Epithelial cell of esophagus (primary cell): Measurements from ENCODE around the gene CROCC.

Experiments
- DNase-seq: peaks from one replicate; pipeline ENCODE4 v3.0.0; 2010; ENCODE audit warnings: low read depth
- H3K4me3 ChIP-seq: 2 replicates; pipeline ENCODE4 v1.5.1; 2011; ENCODE audit warnings: mild to moderate bottlenecking, low read length, control low read depth
- CTCF ChIP-seq: IDR thresholded peaks from 2 replicates; pipeline ENCODE4 v1.5.1; 2011; ENCODE audit warnings: low read depth, mild to moderate bottlenecking, low read length, control low read depth, inconsistent platforms; ENCODE audit not compliant: insufficient read depth; ENCODE audit errors: missing control alignments

CROCC gene

GRCh38 chr1:16965486-16966067, 43.8 kb downstream of the CROCC start:
- no peak for DNase-seq
- TF ChIP-seq CTCF: no peak
- H3K4me3 ChIP-seq: no peak overlapping the region

- no peak for DNase-seq
- no peak for TF ChIP-seq CTCF
These were observed 44.6 kb downstream of the CROCC start for GRCh38 chr1:16966282-16966681.

GRCh38 chr1:16967095-16967575, 45.4 kb downstream of the CROCC start:
- no peak overlapping the region for H3K4me3 ChIP-seq
- no peak for TF ChIP-seq CTCF
- no peak for DNase-seq

More at GRCh38 chr1:16966282-16966681, 44.6 kb downstream of the CROCC start:
- H3K4me3 ChIP-seq: no peak overlapping the region

GRCh38 chr1:16967962-16968361, 46.2 kb downstream of the CROCC start:
- H3K4me3 ChIP-seq: no peak overlapping the region
- DNase-seq: no peak
- no peak for TF ChIP-seq CTCF

- no peak for DNase-seq
- no peak for TF ChIP-seq CTCF
- H3K4me3 ChIP-seq: no peak overlapping the region
These were observed 46.6 kb downstream of the CROCC start for GRCh38 chr1:16968372-16968771.

- DNase-seq: no peak
- H3K4me3 ChIP-seq: no peak overlapping the region
- no peak for TF ChIP-seq CTCF
These were observed 47.4 kb downstream of the CROCC start for GRCh38 chr1:16969057-16969611.

- no peak for TF ChIP-seq CTCF
- no peak for DNase-seq
- no peak overlapping the region for H3K4me3 ChIP-seq
These were observed 47.9 kb downstream of the CROCC start for GRCh38 chr1:16969651-16970050.
